ENCODE results near the gene ATP8B4. TPM values are rescaled to one million over a fixed set of nuclear protein-coding genes. Genes with fewer than 3 reads are reported as not detected.

Gene ATP8B4
- total and polyA plus RNA-seq, 2 experiments from 2014 or later = 0.89 to 1.5 TPM

- Histone ChIP-seq H3F3A (ENCODE audit: insufficient read depth) (peaks cover 50% of the 10 kb centered on the region), H3K36me3 (ENCODE audit: low read depth) (no peaks in the 10 kb centered on the region), H3K27me3 (replicated peaks; ENCODE audit: insufficient read depth) (no peaks in the 10 kb centered on the region), H3K4me3 (no peak overlapping the region), H3K9ac (no peak overlapping the region), H3K9me2 (ENCODE audit: insufficient read depth) (no peaks in the 10 kb centered on the region), H3K79me2 (ENCODE audit: insufficient read depth) (no peaks in the 10 kb centered on the region), H3K4me1 (ENCODE audit: insufficient read depth) (peaks cover 48% of the 10 kb centered on the region), H4K20me1 (ENCODE audit: insufficient read depth) (no peaks in the 10 kb centered on the region), H2AFZ (peak overlapping the region; percentile 60; the same call in 1 of the 2 replicates), H3K4me2 (ENCODE audit: unreplicated experiment) (no peak overlapping the region), H3K27ac (no peak overlapping the region), H3K9me3 (ENCODE audit: low read depth) (no peaks in the 10 kb centered on the region)
- 98 to 99% methylated on average over 4 of the region's 4 CpGs for WGBS, 2 experiments (ENCODE audit: low coverage in 1 of 2, low lambda C conversion rate in 2 of 2, missing lambda C conversion rate in 2 of 2)
- in situ Hi-C loops (cut with MboI) = no loop called here
- no peak for DNase-seq
- no peak for TF ChIP-seq EZH2 (IDR thresholded peaks at IDR 0.05; ENCODE audit: insufficient read depth, poor library complexity, severe bottlenecking)
- TF ChIP-seq EZH2phosphoT487 (IDR thresholded peaks at IDR 0.05; ENCODE audit: insufficient read depth, low read depth) = no peak
These were observed 61.8 kb downstream of the ATP8B4 start for GRCh38 chr15:50057196-50057595.

- Histone ChIP-seq H3K9me2 (ENCODE audit: insufficient read depth) (no peaks in the 10 kb centered on the region), H3K4me3 (peak overlapping the region; percentile 9), H3K9me3 (ENCODE audit: low read depth) (no peaks in the 10 kb centered on the region), H3K79me2 (ENCODE audit: insufficient read depth) (no peaks in the 10 kb centered on the region), H3K36me3 (ENCODE audit: low read depth) (no peaks in the 10 kb centered on the region), H4K20me1 (ENCODE audit: insufficient read depth) (no peaks in the 10 kb centered on the region), H3K27me3 (replicated peaks; ENCODE audit: insufficient read depth) (no peaks in the 10 kb centered on the region), H3K9ac (peak overlapping the region; percentile 71), H3K4me1 (ENCODE audit: insufficient read depth) (peaks cover 60% of the 10 kb centered on the region), H3K4me2 (ENCODE audit: unreplicated experiment) (peak overlapping the region; percentile 53), H3F3A (ENCODE audit: insufficient read depth) (peaks cover 63% of the 10 kb centered on the region), H3K27ac (peak overlapping the region; percentile 91), H2AFZ (peak overlapping the region; percentile 4; the same call in 1 of the 2 replicates)
- TF ChIP-seq EZH2phosphoT487 (IDR thresholded peaks at IDR 0.05; ENCODE audit: insufficient read depth, low read depth) (no peak), EZH2 (IDR thresholded peaks at IDR 0.05; ENCODE audit: insufficient read depth, poor library complexity, severe bottlenecking) (no peak)
- in situ Hi-C loops (cut with MboI) = no loop called here
- 79 to 80% methylated on average over 5 of the region's 5 CpGs for WGBS, 2 experiments (ENCODE audit: low coverage in 1 of 2, low lambda C conversion rate in 2 of 2, missing lambda C conversion rate in 2 of 2)
- DNase-seq = no peak
These were observed 63.3 kb downstream of the ATP8B4 start for GRCh38 chr15:50055750-50056157.

GRCh38 chr15:50055332-50055731, 63.7 kb downstream of the ATP8B4 start:
- TF ChIP-seq EZH2 (IDR thresholded peaks at IDR 0.05; ENCODE audit: insufficient read depth, poor library complexity, severe bottlenecking) = no peak
- TF ChIP-seq EZH2phosphoT487 (IDR thresholded peaks at IDR 0.05; ENCODE audit: insufficient read depth, low read depth) = 0 out of 2 replicates have a peak, but pooled peaks have one; percentile 57
- Histone ChIP-seq H3K4me1 (ENCODE audit: insufficient read depth) (peaks cover 63% of the 10 kb centered on the region), H3K9ac (peak overlapping the region; percentile 71), H3F3A (ENCODE audit: insufficient read depth) (peaks cover 64% of the 10 kb centered on the region), H3K79me2 (ENCODE audit: insufficient read depth) (no peaks in the 10 kb centered on the region), H4K20me1 (ENCODE audit: insufficient read depth) (no peaks in the 10 kb centered on the region), H3K27me3 (replicated peaks; ENCODE audit: insufficient read depth) (no peaks in the 10 kb centered on the region), H3K27ac (peak overlapping the region; percentile 91), H3K36me3 (ENCODE audit: low read depth) (no peaks in the 10 kb centered on the region), H2AFZ (peak overlapping the region; percentile 37), H3K9me3 (ENCODE audit: low read depth) (no peaks in the 10 kb centered on the region), H3K4me3 (peak overlapping the region; percentile 64), H3K9me2 (ENCODE audit: insufficient read depth) (no peaks in the 10 kb centered on the region), H3K4me2 (ENCODE audit: unreplicated experiment) (peak overlapping the region; percentile 71)
- DNase-seq = peak; percentile 93
- 0 to 7% methylated on average over 1 of the region's 1 CpG for WGBS, 2 experiments (ENCODE audit: low coverage in 1 of 2, low lambda C conversion rate in 2 of 2, missing lambda C conversion rate in 2 of 2)
- in situ Hi-C loops (cut with MboI) = no loop called here

DNA sequence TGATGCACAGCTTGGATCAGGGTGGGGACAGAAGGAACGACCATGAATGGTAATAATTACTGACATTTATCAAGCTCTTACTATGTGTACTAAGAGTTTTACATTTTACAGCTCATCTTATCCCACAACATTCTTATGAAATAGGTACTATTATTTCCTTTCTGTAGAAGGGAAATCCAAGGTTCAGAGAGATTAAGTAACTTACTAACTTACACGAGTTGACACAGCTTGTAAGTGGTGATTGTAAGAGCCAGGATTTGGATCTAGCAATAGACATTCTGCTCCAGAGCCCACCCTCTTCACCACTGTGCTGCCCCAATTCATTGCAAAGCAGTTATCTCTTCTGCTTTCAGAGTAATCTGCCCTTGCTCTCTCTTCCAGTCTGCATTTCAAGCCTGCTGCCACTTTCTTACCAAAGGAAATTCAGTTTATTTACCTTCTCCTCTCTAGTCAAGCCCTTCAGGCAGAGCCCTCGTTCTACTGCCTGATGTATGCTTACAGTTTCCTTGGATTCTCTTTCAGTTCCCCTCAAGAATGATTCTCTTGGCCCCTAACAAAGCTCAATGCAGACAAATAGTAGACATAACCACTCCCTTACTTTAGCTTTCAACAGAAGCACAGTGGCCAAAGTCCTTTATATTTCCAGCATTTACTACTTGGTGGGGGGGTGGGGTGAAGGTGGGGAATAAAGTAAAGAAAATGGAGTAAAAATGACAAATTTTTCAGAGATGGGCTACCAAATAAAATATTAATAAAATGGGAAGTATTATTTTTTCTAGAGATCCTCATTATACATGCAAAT, 65.8 kb downstream of the ATP8B4 start:
- H4K20me1 ChIP-seq (ENCODE audit: insufficient read depth) = no peaks in the 10 kb centered on the region
- no peak overlapping the region for H3K4me2 ChIP-seq (ENCODE audit: unreplicated experiment)
- H3F3A ChIP-seq (ENCODE audit: insufficient read depth) = peaks cover 81% of the 10 kb centered on the region
- no peaks in the 10 kb centered on the region for H3K79me2 ChIP-seq (ENCODE audit: insufficient read depth)
- 41 to 42% methylated on average over 3 of the region's 3 CpGs for WGBS, 2 experiments (ENCODE audit: low coverage in 1 of 2, low lambda C conversion rate in 2 of 2, missing lambda C conversion rate in 2 of 2)
- no peak overlapping the region for H3K9ac ChIP-seq
- H3K9me2 ChIP-seq (ENCODE audit: insufficient read depth) = no peaks in the 10 kb centered on the region
- no peaks in the 10 kb centered on the region for H3K9me3 ChIP-seq (ENCODE audit: low read depth)
- H3K27ac ChIP-seq = peak overlapping the region; percentile 91
- no peak overlapping the region for H3K4me3 ChIP-seq
- H3K27me3 ChIP-seq (replicated peaks; ENCODE audit: insufficient read depth) = no peaks in the 10 kb centered on the region
- H3K36me3 ChIP-seq (ENCODE audit: low read depth) = no peaks in the 10 kb centered on the region
- TF ChIP-seq EZH2phosphoT487 (IDR thresholded peaks at IDR 0.05; ENCODE audit: insufficient read depth, low read depth) (no peak), EZH2 (IDR thresholded peaks at IDR 0.05; ENCODE audit: insufficient read depth, poor library complexity, severe bottlenecking) (no peak)
- DNase-seq = peak; percentile 27
- H3K4me1 ChIP-seq (ENCODE audit: insufficient read depth) = peaks cover 65% of the 10 kb centered on the region
- in situ Hi-C loops (cut with MboI) = no loop called here
- H2AFZ ChIP-seq = peak overlapping the region; percentile 15; the same call in 1 of the 2 replicates

All from GM23248 (cell line).